ENCODE measurements around the gene NMT1. TPM values are rescaled to one million over a fixed set of nuclear protein-coding genes. Genes with fewer than 3 reads are reported as not detected.
A peak's percentile ranks its signal among the peaks of the same experiment; 100 is the strongest.

NMT1 gene
- total RNA-seq, 1 donor from 2014 or later, result 80.6 TPM

GRCh38 chr17:45106096-45106495, 45.0 kb downstream of the NMT1 start:
- H3K27ac Mint-ChIP-seq, result no peak overlapping the region
- peaks cover 23% of the 10 kb centered on the region for H3K4me1 Mint-ChIP-seq
- no peak for TF ChIP-seq CTCF (IDR thresholded peaks at IDR 0.05; ENCODE audit: unreplicated experiment)
- H3K4me3 Mint-ChIP-seq, result no peak overlapping the region
- peaks cover 20% of the 10 kb centered on the region for H3K36me3 Mint-ChIP-seq
- H3K9me3 Mint-ChIP-seq, result no peaks in the 10 kb centered on the region
- DNase-seq (ENCODE audit: low spot score in 2 of 2, unreplicated experiment in 2 of 2), result no peak
- H3K27me3 Mint-ChIP-seq (ENCODE audit: low read depth), result no peaks in the 10 kb centered on the region

GRCh38 chr17:45106582-45106981, 45.5 kb downstream of the NMT1 start:
- no peaks in the 10 kb centered on the region for H3K27me3 Mint-ChIP-seq (ENCODE audit: low read depth)
- TF ChIP-seq CTCF (IDR thresholded peaks at IDR 0.05; ENCODE audit: unreplicated experiment), result no peak

GRCh38 chr17:45107293-45108010, 46.3 kb downstream of the NMT1 start:
- no peak for DNase-seq (ENCODE audit: low spot score in 2 of 2, unreplicated experiment in 2 of 2)
- no peaks in the 10 kb centered on the region for H3K9me3 Mint-ChIP-seq
- no peak for TF ChIP-seq CTCF (IDR thresholded peaks at IDR 0.05; ENCODE audit: unreplicated experiment)
- peaks cover 13% of the 10 kb centered on the region for H3K4me1 Mint-ChIP-seq
- H3K4me3 Mint-ChIP-seq, result no peak overlapping the region
- no peaks in the 10 kb centered on the region for H3K27me3 Mint-ChIP-seq (ENCODE audit: low read depth)
- H3K27ac Mint-ChIP-seq, result peak overlapping the region; percentile 39
- peaks cover 15% of the 10 kb centered on the region for H3K36me3 Mint-ChIP-seq

More at GRCh38 chr17:45106582-45106981, 45.5 kb downstream of the NMT1 start:
- DNase-seq (ENCODE audit: low spot score in 2 of 2, unreplicated experiment in 2 of 2), result no peak
- Mint-ChIP-seq H3K4me3 (no peak overlapping the region), H3K9me3 (no peaks in the 10 kb centered on the region), H3K4me1 (peaks cover 22% of the 10 kb centered on the region), H3K27ac (peak overlapping the region; percentile 39), H3K36me3 (peaks cover 19% of the 10 kb centered on the region)

GRCh38 chr17:45108051-45108450, 46.9 kb downstream of the NMT1 start:
- no peaks in the 10 kb centered on the region for H3K27me3 Mint-ChIP-seq (ENCODE audit: low read depth)
- H3K9me3 Mint-ChIP-seq, result no peaks in the 10 kb centered on the region
- peaks cover 7% of the 10 kb centered on the region for H3K4me1 Mint-ChIP-seq
- no peak for DNase-seq (ENCODE audit: low spot score in 2 of 2, unreplicated experiment in 2 of 2)
- H3K4me3 Mint-ChIP-seq, result no peak overlapping the region
- H3K36me3 Mint-ChIP-seq, result peaks cover 15% of the 10 kb centered on the region
- H3K27ac Mint-ChIP-seq, result no peak overlapping the region
- TF ChIP-seq CTCF (IDR thresholded peaks at IDR 0.05; ENCODE audit: unreplicated experiment), result no peak

- Mint-ChIP-seq H3K4me1 (no peaks in the 10 kb centered on the region), H3K36me3 (peaks cover 8% of the 10 kb centered on the region), H3K4me3 (no peak overlapping the region), H3K27ac (peak overlapping the region; percentile 83), H3K27me3 (ENCODE audit: low read depth) (no peaks in the 10 kb centered on the region), H3K9me3 (no peaks in the 10 kb centered on the region)
- no peak for TF ChIP-seq CTCF (IDR thresholded peaks at IDR 0.05; ENCODE audit: unreplicated experiment)
- DNase-seq (ENCODE audit: low spot score in 2 of 2, unreplicated experiment in 2 of 2), result no peak
These were observed 47.7 kb downstream of the NMT1 start for GRCh38 chr17:45108595-45109521.
